Mesendoderm (in vitro differentiated cells): ENCODE results near the gene HBQ1. TPM values are rescaled to one million over a fixed set of nuclear protein-coding genes. Genes with fewer than 3 reads are reported as not detected.
A peak's percentile ranks its signal among the peaks of the same experiment; 100 is the strongest.

Experiments used
- DNase-seq: peaks from one replicate; pipeline ENCODE4 v3.0.0; 2013
- H2AK5ac ChIP-seq: 2 replicates; pipeline ENCODE4 v1.6.1; 2013; ENCODE audit warnings: low read length, inconsistent platforms
- H2BK120ac ChIP-seq: 2 replicates; pipeline ENCODE4 v1.6.1; 2013; ENCODE audit warnings: low read depth, mild to moderate bottlenecking, low read length, moderate library complexity, mixed read lengths
- H2BK15ac ChIP-seq: replicated peaks from 2 replicates; pipeline ENCODE4 v1.6.1; 2013; ENCODE audit warnings: low read depth, mild to moderate bottlenecking, moderate library complexity
- H2BK5ac ChIP-seq: 2 replicates; pipeline ENCODE4 v1.6.1; 2013; ENCODE audit warnings: low read length, inconsistent platforms
- H3K18ac ChIP-seq: 2 replicates; pipeline ENCODE4 v1.6.1; 2013; ENCODE audit warnings: mild to moderate bottlenecking, low read length, mixed read lengths
- H3K23ac ChIP-seq: one replicate; pipeline ENCODE4 v1.6.1; 2013; ENCODE audit warnings: low read length
- H3K27ac ChIP-seq: 2 replicates; pipeline ENCODE4 v1.5.1; 2013; ENCODE audit warnings: low read depth, mild to moderate bottlenecking, inconsistent platforms, low read length, moderate library complexity
- H3K27me3 ChIP-seq: 2 replicates; pipeline ENCODE4 v1.6.1; 2013; ENCODE audit warnings: low read length, control low read depth, mild to moderate bottlenecking, inconsistent platforms; ENCODE audit not compliant: insufficient read depth, poor library complexity
- H3K36me3 ChIP-seq: 2 replicates; pipeline ENCODE4 v1.6.1; 2013; ENCODE audit warnings: low read length, inconsistent platforms; ENCODE audit not compliant: control insufficient read depth, insufficient read depth
- H3K4ac ChIP-seq: one replicate; pipeline ENCODE4 v1.6.1; 2013; ENCODE audit warnings: low read depth, mild to moderate bottlenecking, low read length, moderate library complexity
- H3K4me1 ChIP-seq: 2 replicates; pipeline ENCODE4 v1.6.1; 2013; ENCODE audit warnings: low read depth, low read length, inconsistent platforms; ENCODE audit not compliant: control insufficient read depth
- H3K4me2 ChIP-seq: 2 replicates; pipeline ENCODE4 v1.6.1; 2013; ENCODE audit warnings: low read length
- H3K4me3 ChIP-seq: 2 replicates; pipeline ENCODE4 v1.5.1; 2013; ENCODE audit warnings: mild to moderate bottlenecking, low read length
- H3K56ac ChIP-seq: one replicate; pipeline ENCODE4 v1.6.1; 2013; ENCODE audit warnings: low read length
- H3K79me1 ChIP-seq: 2 replicates; pipeline ENCODE4 v1.6.1; 2013; ENCODE audit warnings: low read length, inconsistent platforms
- H3K79me2 ChIP-seq: 2 replicates; pipeline ENCODE4 v1.6.1; 2013; ENCODE audit warnings: mild to moderate bottlenecking, low read length; ENCODE audit not compliant: control insufficient read depth, insufficient read depth
- H3K9ac ChIP-seq: 2 replicates; pipeline ENCODE4 v1.6.1; 2013; ENCODE audit warnings: low read length, inconsistent platforms
- H4K5ac ChIP-seq: one replicate; pipeline ENCODE4 v1.6.1; 2013; ENCODE audit warnings: low read length
- H4K8ac ChIP-seq: one replicate; pipeline ENCODE4 v1.6.1; 2013; ENCODE audit warnings: low read depth, mild to moderate bottlenecking, control low read depth, low read length, moderate library complexity
- WGBS: extraction: QIAGEN DNeasy Blood & Tissue Kit; methylation state at CpG from one replicate; pipeline ENCODE4 v1.1.7; 2013; ENCODE audit warnings: low lambda C conversion rate, missing lambda C conversion rate; ENCODE audit not compliant: insufficient coverage; ENCODE audit errors: extremely low coverage; 5-methylcytosine and 5-hydroxymethylcytosine counted together
- polyA plus RNA-seq, 2 experiments: library from polyadenylated mRNA; stranded (reverse); fragments of 200-250 nt; gene quantifications; one replicate each; pipeline ENCODE4 v1.2.3, GENCODE V29; 2013

The HBQ1 gene
- polyA plus RNA-seq (2013, experiment 1 of 2): 0.87 TPM
- 0.88 TPM for polyA plus RNA-seq (2013, experiment 2 of 2)

- no peak within 1 kb of the TSS for H2AK5ac ChIP-seq
- no peak within 1 kb of the TSS for H4K5ac ChIP-seq
- DNase-seq: peak; percentile 36
- H3K4me3 ChIP-seq: no peak within 1 kb of the TSS
- no peaks in the 10 kb centered on the region for H3K4me1 ChIP-seq
- H3K36me3 ChIP-seq: peaks cover 3% of the 10 kb centered on the region
- no peaks in the 10 kb centered on the region for H3K79me1 ChIP-seq
- no CpG with 5 or more reads among the region's 59 CpGs for WGBS
- H3K27me3 ChIP-seq: peaks cover 21% of the 10 kb centered on the region
- peak within 1 kb of the TSS; percentile 70 for H3K56ac ChIP-seq
- no peak within 1 kb of the TSS for H2BK120ac ChIP-seq
- no peak within 1 kb of the TSS for H3K4ac ChIP-seq
- no peak within 1 kb of the TSS for H3K27ac ChIP-seq
- peak within 1 kb of the TSS; percentile 46 for H3K4me2 ChIP-seq
- peak within 1 kb of the TSS; percentile 54 for H3K9ac ChIP-seq
- H3K23ac ChIP-seq: peak within 1 kb of the TSS; percentile 45
- no peaks in the 10 kb centered on the region for H3K79me2 ChIP-seq
- no peak within 1 kb of the TSS for H2BK15ac ChIP-seq
- no peak within 1 kb of the TSS for H3K18ac ChIP-seq
- no peak within 1 kb of the TSS for H2BK5ac ChIP-seq
- no peak within 1 kb of the TSS for H4K8ac ChIP-seq
Measured at GRCh38 chr16:180101-180675, at the start of gene HBQ1. TSS of gene HBQ1 (plus strand) at chr16:180459. CDS start at chr16:180487, 28 bp downstream.

- H3K9ac ChIP-seq: no peak overlapping the region
- no peak for DNase-seq
- H3K27ac ChIP-seq: no peak overlapping the region
- no peak overlapping the region for H4K8ac ChIP-seq
- WGBS: no CpG with 5 or more reads among the region's 15 CpGs
- no peak overlapping the region for H3K4me3 ChIP-seq
- H2AK5ac ChIP-seq: no peak overlapping the region
- H4K5ac ChIP-seq: no peak overlapping the region
- no peak overlapping the region for H3K18ac ChIP-seq
- H3K4ac ChIP-seq: no peak overlapping the region
- H3K27me3 ChIP-seq: no peaks in the 10 kb centered on the region
- H3K36me3 ChIP-seq: no peaks in the 10 kb centered on the region
- no peaks in the 10 kb centered on the region for H3K79me2 ChIP-seq
- no peak overlapping the region for H3K23ac ChIP-seq
- H3K4me1 ChIP-seq: no peaks in the 10 kb centered on the region
- H2BK5ac ChIP-seq: no peak overlapping the region
- no peak overlapping the region for H2BK120ac ChIP-seq
- no peaks in the 10 kb centered on the region for H3K79me1 ChIP-seq
- H3K4me2 ChIP-seq: no peak overlapping the region
- no peak overlapping the region for H2BK15ac ChIP-seq
- no peak overlapping the region for H3K56ac ChIP-seq
Measured at GRCh38 chr16:130533-131173, 49.6 kb upstream of the HBQ1 start.

DNA sequence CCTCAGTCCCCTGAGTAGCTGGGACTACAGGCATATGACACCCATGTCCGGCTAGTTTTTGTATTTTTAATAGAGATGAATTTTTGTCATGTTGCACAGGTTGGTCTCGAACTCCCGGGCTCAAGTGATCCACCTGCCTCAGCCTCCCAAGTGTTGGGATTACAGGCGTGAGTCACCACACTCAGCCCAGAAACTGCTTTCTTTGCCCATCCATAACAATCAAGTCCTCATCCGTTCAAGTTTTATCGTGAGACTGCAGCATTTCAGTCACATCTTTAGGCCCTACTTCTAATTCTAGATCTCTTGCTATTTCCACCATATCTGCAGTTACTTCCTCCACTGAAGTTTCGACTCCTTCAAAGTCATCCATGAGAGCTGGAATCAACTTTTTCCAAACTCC lies 48.1 kb upstream of the HBQ1 start:
- no peak overlapping the region for H3K18ac ChIP-seq

GRCh38 chr16:133716-134115 lies 46.5 kb upstream of the HBQ1 start:
- H3K4me2 ChIP-seq: no peak overlapping the region
- H2BK120ac ChIP-seq: no peak overlapping the region
- H4K8ac ChIP-seq: no peak overlapping the region
- H3K79me1 ChIP-seq: peaks cover 1% of the 10 kb centered on the region
- H3K27me3 ChIP-seq: no peaks in the 10 kb centered on the region
- no peak overlapping the region for H3K9ac ChIP-seq
- no peak overlapping the region for H3K4me3 ChIP-seq
- H3K18ac ChIP-seq: no peak overlapping the region
- no peak overlapping the region for H3K23ac ChIP-seq
- no peaks in the 10 kb centered on the region for H3K36me3 ChIP-seq
- H4K5ac ChIP-seq: no peak overlapping the region
- no peak overlapping the region for H3K4ac ChIP-seq
- H2BK5ac ChIP-seq: no peak overlapping the region
- H3K56ac ChIP-seq: no peak overlapping the region
- H3K79me2 ChIP-seq: no peaks in the 10 kb centered on the region
- no peaks in the 10 kb centered on the region for H3K4me1 ChIP-seq
- no CpG with 5 or more reads among the region's 2 CpGs for WGBS
- no peak for DNase-seq
- H2BK15ac ChIP-seq: no peak overlapping the region
- no peak overlapping the region for H2AK5ac ChIP-seq
- H3K27ac ChIP-seq: no peak overlapping the region

More for the DNA sequence above, 48.1 kb upstream of the HBQ1 start:
- Histone ChIP-seq H2AK5ac (no peak overlapping the region), H2BK15ac (no peak overlapping the region), H3K27ac (no peak overlapping the region), H3K79me2 (no peaks in the 10 kb centered on the region), H3K4ac (no peak overlapping the region), H3K23ac (no peak overlapping the region), H3K27me3 (no peaks in the 10 kb centered on the region), H3K56ac (no peak overlapping the region), H3K4me1 (no peaks in the 10 kb centered on the region), H3K9ac (no peak overlapping the region), H3K4me3 (no peak overlapping the region), H2BK120ac (no peak overlapping the region), H3K4me2 (no peak overlapping the region), H4K5ac (no peak overlapping the region), H3K79me1 (no peaks in the 10 kb centered on the region), H4K8ac (no peak overlapping the region), H3K36me3 (no peaks in the 10 kb centered on the region), H2BK5ac (no peak overlapping the region)
- no peak for DNase-seq
- no CpG with 5 or more reads among the region's 7 CpGs for WGBS

DNA sequence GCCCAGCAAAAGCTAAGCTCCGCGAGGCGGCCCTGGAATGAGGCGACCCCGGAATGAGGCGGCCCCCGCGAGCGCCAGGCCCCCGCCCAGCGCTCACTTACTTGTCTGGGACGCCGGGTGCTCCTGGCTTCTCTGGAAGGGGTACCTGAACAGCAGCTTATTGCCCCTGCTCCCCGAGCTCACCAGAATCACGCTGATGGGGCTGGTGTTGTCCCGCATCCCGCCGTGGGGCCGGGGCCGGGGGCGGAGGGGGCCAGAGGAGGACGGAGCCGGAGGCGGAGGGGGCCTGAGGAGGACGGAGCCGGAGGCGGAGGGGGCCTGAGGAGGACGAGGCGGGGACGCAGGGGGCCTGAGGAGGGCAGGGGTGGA lies 42.2 kb upstream of the HBQ1 start:
- DNase-seq: peak; percentile 36
- Histone ChIP-seq H3K4ac (peak overlapping the region; percentile 73), H3K23ac (no peak overlapping the region), H2AK5ac (no peak overlapping the region), H3K4me3 (peak overlapping the region; percentile 49), H3K36me3 (no peaks in the 10 kb centered on the region), H3K4me2 (peak overlapping the region; percentile 56), H2BK120ac (peak overlapping the region; percentile 96), H3K27me3 (no peaks in the 10 kb centered on the region), H3K27ac (peak overlapping the region; percentile 78), H2BK5ac (no peak overlapping the region), H3K18ac (peak overlapping the region; percentile 96), H3K9ac (peak overlapping the region; percentile 77), H3K79me2 (no peaks in the 10 kb centered on the region), H4K5ac (no peak overlapping the region), H3K79me1 (peaks cover 1% of the 10 kb centered on the region), H2BK15ac (no peak overlapping the region), H3K4me1 (no peaks in the 10 kb centered on the region), H4K8ac (peak overlapping the region; percentile 65), H3K56ac (peak overlapping the region; percentile 85)
- no CpG with 5 or more reads among the region's 30 CpGs for WGBS
